Renal cortical epithelial cell (primary cell): ENCODE measurements around the gene TRIP11. TPM values are rescaled to one million over a fixed set of nuclear protein-coding genes. Genes with fewer than 3 reads are reported as not detected.

Source experiments
- DNase-seq: peaks from one replicate; pipeline ENCODE4 v3.0.0-alpha.2; 2011; ENCODE audit warnings: low read depth
- total RNA-seq: library from RNA; depleted of rRNA; stranded (reverse); fragments of >200 nt; gene quantifications from 2 replicates; pipeline ENCODE4 v1.2.3, GENCODE V29; 2014

Gene TRIP11
- total RNA-seq, 1 donor from 2014 or later: 68.6 TPM

- DNase-seq: no peak
Observed at GRCh38 chr14:91919814-91920213, 120.0 kb downstream of the TRIP11 start.

GRCh38 chr14:91918186-91918883, 121.5 kb downstream of the TRIP11 start:
- no peak for DNase-seq

Other genes with a start within 250 kb of the TRIP11 start
- gene TC2N, start 172.5 kb downstream of the TRIP11 start, total RNA-seq: 4.6 and 18.4 TPM in 2 replicates
- gene FBLN5, start 92.4 kb downstream of the TRIP11 start, total RNA-seq: 3.0 TPM in 1 of 2 replicates, not detected in the other
- gene ATXN3, start 66.5 kb upstream of the TRIP11 start, total RNA-seq: 55.6 and 81.6 TPM in 2 replicates
- 88.6 and 243 TPM in 2 replicates for gene NDUFB1, start 81.6 kb upstream of the TRIP11 start, total RNA-seq
- gene CPSF2, start 81.9 kb upstream of the TRIP11 start, total RNA-seq: 59.7 and 65.0 TPM in 2 replicates